ENCODE data around the gene PSG6.
"Not testable (repeated sequence)": the region's sequence is repeated elsewhere in the genome, so short reads cannot be mapped to it uniquely, and the experiment has no call there.

DNA sequence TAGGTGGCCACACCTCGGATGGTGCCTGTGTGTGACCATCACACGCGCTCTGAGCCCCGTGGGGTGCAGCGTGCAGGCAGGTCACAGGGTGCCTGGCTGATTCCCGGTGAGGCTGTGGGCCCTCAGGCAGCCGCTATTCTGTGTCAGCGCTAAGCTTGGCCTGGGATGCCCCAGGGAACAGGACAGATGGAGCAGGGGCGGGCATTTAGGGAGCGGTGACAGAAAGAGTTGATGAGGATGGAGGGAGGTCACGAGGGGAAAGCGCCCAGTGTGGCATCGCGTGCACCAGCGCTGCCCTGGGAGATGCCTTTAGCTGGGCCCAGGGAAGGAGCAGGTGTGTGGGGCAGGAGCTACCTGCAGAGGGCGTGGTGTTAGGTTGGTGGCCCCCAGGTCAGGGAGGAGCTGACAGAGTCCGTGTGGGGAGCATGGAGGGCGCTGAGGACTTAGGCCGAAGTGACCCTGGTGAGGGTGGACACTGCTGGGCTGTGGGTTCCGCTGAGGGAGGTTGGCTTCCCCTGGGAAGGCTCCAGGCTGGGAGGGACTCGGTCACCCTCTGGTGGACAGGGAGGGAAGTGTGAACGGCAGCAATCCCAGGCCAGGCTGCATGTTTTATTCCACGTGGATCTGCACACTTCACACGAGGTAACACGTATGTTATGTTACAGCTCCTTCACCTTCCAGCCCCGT lies 1.5 kb upstream of the PSG6 start:
- not testable (repeated sequence) for TF ChIP-seq YY1 (IDR thresholded peaks at IDR 0.05; ENCODE audit: insufficient read depth, insufficient read length); ZNF274 (IDR thresholded peaks at IDR 0.05; ENCODE audit: low read depth, low read length)

Data from NT2/D1 (cell line).